ENCODE results near the gene LPCAT3.

- no peak for TF ChIP-seq CTCF (IDR thresholded peaks at IDR 0.05; ENCODE audit: low read depth, low read length, poor library complexity, severe bottlenecking)
- TF ChIP-seq EZH2phosphoT487 (IDR thresholded peaks at IDR 0.05; ENCODE audit: borderline replicate concordance, low read length): no peak
Measured at GRCh38 chr12:6939191-6939540, 79.1 kb downstream of the LPCAT3 start.

All from DOHH2 (cell line).